A549 (cell line): ENCODE data around the gene LSM12. TPM values are rescaled to one million over a fixed set of nuclear protein-coding genes. Genes with fewer than 3 reads are reported as not detected.

Source experiments
- ATAC-seq, 2 experiments: fragments of 200-7000 bp in 1 of 2; fragments of >200 bp in 1 of 2; cut with Nextera tagmentation in 1 of 2; cut with Tn5 transposase in 1 of 2; 3 replicates each; pipeline versions ENCODE4 v1.8.0 to v1.9.1; 2018 to 2020; ENCODE audit warnings: mild to moderate bottlenecking in 1 of 2, moderate library complexity in 1 of 2
- CTCF ChIA-PET: fragments of 300-600 bp; sonication (Branson Sonifier 250); formaldehyde crosslinking; extraction: SDS; loops from one replicate; lab custom pipeline; 2021; ENCODE audit warnings: antibody characterized with exemption, inconsistent platforms; lab: Yijun Ruan, JAX
- POLR2A ChIA-PET: fragments of 350-600 bp; formaldehyde crosslinking; extraction: SDS; loops from one replicate; lab custom pipeline; 2021; ENCODE audit warnings: antibody characterized with exemption, inconsistent platforms; lab: Yijun Ruan, JAX
- DNase-seq, 2 experiments: peaks; one replicate each; pipeline versions ENCODE4 v3.0.0 to v3.0.0-alpha.2; 2011 to 2016; ENCODE audit warnings: low read depth in 1 of 2, low spot score in 1 of 2
- FAIRE-seq: peaks from 2 replicates; lab custom pipeline; 2011; peaks lifted over from hg19 to GRCh38; lab: Jason Lieb, UNC
- H3K27ac ChIP-seq, 2 experiments: fragments of >200 bp; sonication (Bioruptor Twin); formaldehyde crosslinking; 3 replicates each; pipeline ENCODE4 v1.5.1; 2016 to 2017
- H3K4me1 ChIP-seq: fragments of >200 bp; sonication (Bioruptor Twin); formaldehyde crosslinking; 3 replicates; pipeline ENCODE4 v1.6.1; 2016
- H3K4me2 ChIP-seq: fragments of >200 bp; sonication (Bioruptor Twin); formaldehyde crosslinking; 3 replicates; pipeline ENCODE4 v1.6.1; 2016
- H3K4me3 ChIP-seq: fragments of >200 bp; sonication (Bioruptor Twin); formaldehyde crosslinking; 3 replicates; pipeline ENCODE4 v1.5.1; 2016
- H3K9me3 ChIP-seq: fragments of >200 bp; sonication (Bioruptor Twin); formaldehyde crosslinking; 3 replicates; pipeline ENCODE4 v1.6.1; 2016
- BHLHE40 ChIP-seq: IDR thresholded peaks from 2 replicates; pipeline ENCODE4 v1.6.1; 2012; ENCODE audit warnings: low read depth, low read length, inconsistent platforms
- CEBPB ChIP-seq, 2 experiments: fragments of >200 bp in 1 of 2; sonication (Bioruptor Twin) in 1 of 2; formaldehyde crosslinking in 1 of 2; IDR thresholded peaks; 2 replicates each; pipeline ENCODE4 v1.6.1; 2012 to 2016
- CHD4 ChIP-seq: fragments of 200-600 bp; sonication (generic); IDR thresholded peaks from 2 replicates; pipeline ENCODE4 v1.6.1; 2016; ENCODE audit warnings: antibody characterized with exemption, mild to moderate bottlenecking, borderline replicate concordance
- EHMT2 ChIP-seq: fragments of 200-600 bp; sonication (generic); IDR thresholded peaks from 2 replicates; pipeline ENCODE4 v1.6.1; 2016; ENCODE audit warnings: antibody characterized with exemption, low read depth, mild to moderate bottlenecking, moderate library complexity
- FOSL2 ChIP-seq, 2 experiments: fragments of 450-650 bp in 1 of 2; fragments of >200 bp in 1 of 2; sonication (Bioruptor Twin) in 1 of 2; formaldehyde crosslinking; IDR thresholded peaks; 2 replicates each; pipeline versions ENCODE4 v1.5.0 to v1.6.1; 2016 to 2020; ENCODE audit warnings: mild to moderate bottlenecking in 1 of 2, moderate library complexity in 1 of 2
- HDAC2 ChIP-seq: fragments of 200-600 bp; sonication (generic); IDR thresholded peaks from 2 replicates; pipeline ENCODE4 v1.6.1; 2016
- HEYL ChIP-seq: fragments of 250-450 bp; sonication (Bioruptor Pico); IDR thresholded peaks from 2 replicates; pipeline ENCODE4 v1.8.0; 2021; ENCODE audit warnings: mild to moderate bottlenecking, moderate library complexity
- HOXB13 ChIP-seq: fragments of 250-450 bp; sonication (Bioruptor Pico); IDR thresholded peaks from 2 replicates; pipeline ENCODE4 v1.5.0; 2020; ENCODE audit warnings: low read depth, mild to moderate bottlenecking, moderate library complexity
- KDM1A ChIP-seq: fragments of 200-600 bp; sonication (generic); IDR thresholded peaks from 2 replicates; pipeline ENCODE4 v1.6.1; 2016; ENCODE audit warnings: low read depth, mild to moderate bottlenecking
- NR3C1 ChIP-seq: fragments of >200 bp; sonication (Bioruptor Twin); formaldehyde crosslinking; IDR thresholded peaks from 3 replicates; pipeline ENCODE4 v1.6.1; 2017
- POLR2A ChIP-seq: IDR thresholded peaks from 2 replicates; pipeline ENCODE4 v1.6.1; 2012; ENCODE audit warnings: mild to moderate bottlenecking, low read length
- RCOR1 ChIP-seq: fragments of 150-350 bp; IDR thresholded peaks from 2 replicates; pipeline ENCODE4 v1.6.1; 2014; ENCODE audit warnings: antibody characterized with exemption, low read length, low read depth
- RNF2 ChIP-seq: fragments of 200-600 bp; sonication (generic); IDR thresholded peaks from 2 replicates; pipeline ENCODE4 v1.6.1; 2016; ENCODE audit warnings: low read depth, mild to moderate bottlenecking, antibody characterized with exemption, moderate library complexity, borderline replicate concordance
- SMC3 ChIP-seq: fragments of >200 bp; sonication (Bioruptor Twin); formaldehyde crosslinking; IDR thresholded peaks from 3 replicates; pipeline ENCODE4 v1.6.1; 2018; ENCODE audit warnings: inconsistent platforms
- SREBF2 ChIP-seq: fragments of 450-650 bp; IDR thresholded peaks from 2 replicates; pipeline ENCODE4 v1.6.1; 2014; ENCODE audit warnings: mild to moderate bottlenecking, moderate library complexity
- TP53 ChIP-seq: fragments of 250-450 bp; sonication (Bioruptor Pico); IDR thresholded peaks from 2 replicates; pipeline ENCODE4 v1.5.0; 2021; ENCODE audit warnings: mild to moderate bottlenecking, moderate library complexity
- ZFP36 ChIP-seq: fragments of 450-650 bp; IDR thresholded peaks from 2 replicates; pipeline ENCODE4 v1.6.1; 2014; ENCODE audit warnings: borderline replicate concordance; ENCODE audit not compliant: partially characterized antibody
- WGBS: methylation state at CpG from one replicate; pipeline ENCODE4 v1.1.6; 2017; ENCODE audit errors: missing lambda C conversion rate; 5-methylcytosine and 5-hydroxymethylcytosine counted together
- polyA plus RNA-seq, 4 experiments: library from polyadenylated mRNA; depleted of rRNA in 3 of 4; stranded (reverse); fragments of >200 nt; fragmentation: RNase III in 1 of 4; extraction: RNeasy Plus Mini Kit Qiagen cat#74134 plus additional on column Dnase treatment in 1 of 4; gene quantifications; 2 replicates in 3 of 4; 3 replicates in 1 of 4; pipeline ENCODE4 v1.2.3, GENCODE V29; 2011 to 2017
- TF ChIP-seq, protein P1 (sequence below): fragments of 200-600 bp; sonication (generic); IDR thresholded peaks from 2 replicates; pipeline ENCODE4 v1.6.1; 2016; ENCODE audit warnings: antibody characterized with exemption, mild to moderate bottlenecking, moderate library complexity
- TF ChIP-seq, protein P2 (sequence below): fragments of 150-350 bp; IDR thresholded peaks from 2 replicates; pipeline ENCODE4 v1.6.1; 2014; ENCODE audit warnings: low read depth, mild to moderate bottlenecking, low read length
- TF ChIP-seq, protein P3 (sequence below): fragments of 250-450 bp; sonication (Bioruptor Pico); IDR thresholded peaks from 2 replicates; pipeline ENCODE4 v1.5.0; 2020; ENCODE audit warnings: low read depth, mild to moderate bottlenecking, moderate library complexity
- TF ChIP-seq, protein P4 (sequence below): fragments of >200 bp; sonication (Bioruptor Twin); formaldehyde crosslinking; IDR thresholded peaks from 2 replicates; pipeline ENCODE4 v1.6.1; 2016
- TF ChIP-seq, protein P5 (sequence below): fragments of >200 bp; sonication (Bioruptor Twin); formaldehyde crosslinking; IDR thresholded peaks from 3 replicates; pipeline ENCODE4 v1.5.1; 2016

Gene LSM12
- polyA plus RNA-seq, 2 of the 4 experiments (the other 2 are of a cell fraction): 43.9 to 75.0 TPM

DNA sequence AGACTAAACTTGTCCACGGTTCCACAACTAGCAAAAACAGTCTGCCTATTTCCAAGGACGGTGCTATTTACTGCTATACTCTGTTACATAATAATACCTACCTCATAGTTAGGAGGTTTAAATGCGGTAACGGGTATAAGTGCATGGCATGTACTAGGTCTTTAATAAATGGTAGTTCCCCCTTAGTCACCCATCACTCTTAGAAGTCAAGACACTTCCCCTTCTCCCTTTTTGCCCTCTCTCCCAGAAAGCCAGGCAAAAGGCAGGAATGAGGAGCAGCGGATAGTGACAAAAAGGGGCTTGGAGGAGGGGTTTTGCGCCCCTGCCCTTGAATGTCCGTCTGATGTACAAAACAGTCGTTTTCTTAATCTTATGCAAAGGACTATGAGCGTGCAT is 1.1 kb upstream of the LSM12 start:
- no peak overlapping the region for H3K4me2 ChIP-seq
- no peak overlapping the region for H3K4me3 ChIP-seq
- H3K9me3 ChIP-seq: no peaks in the 10 kb centered on the region
- no peak for FAIRE-seq
- DNase-seq: no peak
- ChIA-PET CTCF (interaction anchor here (1.1 to 2.2 kb wide), 4 partner anchors 16 to 59 kb away, joined by 3 to 8 read pairs (median 4); no protein-coding TSS in a partner anchor), POLR2A (interaction anchor here (2.5 kb wide), 1 partner anchor 56 kb away, joined by 10 read pairs; the partner anchor contains the start of gene HDAC5)
- ATAC-seq: no peak
- TF ChIP-seq RCOR1: no peak
- TF ChIP-seq NR3C1: no peak
- no peak for TF ChIP-seq CEBPB (IDR thresholded peaks at IDR 0.05)
- TF ChIP-seq ZFP36: no peak
- no peak for TF ChIP-seq CHD4
- TF ChIP-seq TP53: no peak
- TF ChIP-seq HEYL (CRISPR knock-in tag): no peak
- TF ChIP-seq, protein P1, sequence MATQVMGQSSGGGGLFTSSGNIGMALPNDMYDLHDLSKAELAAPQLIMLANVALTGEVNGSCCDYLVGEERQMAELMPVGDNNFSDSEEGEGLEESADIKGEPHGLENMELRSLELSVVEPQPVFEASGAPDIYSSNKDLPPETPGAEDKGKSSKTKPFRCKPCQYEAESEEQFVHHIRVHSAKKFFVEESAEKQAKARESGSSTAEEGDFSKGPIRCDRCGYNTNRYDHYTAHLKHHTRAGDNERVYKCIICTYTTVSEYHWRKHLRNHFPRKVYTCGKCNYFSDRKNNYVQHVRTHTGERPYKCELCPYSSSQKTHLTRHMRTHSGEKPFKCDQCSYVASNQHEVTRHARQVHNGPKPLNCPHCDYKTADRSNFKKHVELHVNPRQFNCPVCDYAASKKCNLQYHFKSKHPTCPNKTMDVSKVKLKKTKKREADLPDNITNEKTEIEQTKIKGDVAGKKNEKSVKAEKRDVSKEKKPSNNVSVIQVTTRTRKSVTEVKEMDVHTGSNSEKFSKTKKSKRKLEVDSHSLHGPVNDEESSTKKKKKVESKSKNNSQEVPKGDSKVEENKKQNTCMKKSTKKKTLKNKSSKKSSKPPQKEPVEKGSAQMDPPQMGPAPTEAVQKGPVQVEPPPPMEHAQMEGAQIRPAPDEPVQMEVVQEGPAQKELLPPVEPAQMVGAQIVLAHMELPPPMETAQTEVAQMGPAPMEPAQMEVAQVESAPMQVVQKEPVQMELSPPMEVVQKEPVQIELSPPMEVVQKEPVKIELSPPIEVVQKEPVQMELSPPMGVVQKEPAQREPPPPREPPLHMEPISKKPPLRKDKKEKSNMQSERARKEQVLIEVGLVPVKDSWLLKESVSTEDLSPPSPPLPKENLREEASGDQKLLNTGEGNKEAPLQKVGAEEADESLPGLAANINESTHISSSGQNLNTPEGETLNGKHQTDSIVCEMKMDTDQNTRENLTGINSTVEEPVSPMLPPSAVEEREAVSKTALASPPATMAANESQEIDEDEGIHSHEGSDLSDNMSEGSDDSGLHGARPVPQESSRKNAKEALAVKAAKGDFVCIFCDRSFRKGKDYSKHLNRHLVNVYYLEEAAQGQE: no peak
- H3K4me1 ChIP-seq: peaks cover 38% of the 10 kb centered on the region
- peak overlapping the region in 1 of 2 experiments; percentile 96; a peak in 4 of 6 replicates for H3K27ac ChIP-seq
- WGBS: 88% methylated on average over 9 of the region's 9 CpGs

DNA sequence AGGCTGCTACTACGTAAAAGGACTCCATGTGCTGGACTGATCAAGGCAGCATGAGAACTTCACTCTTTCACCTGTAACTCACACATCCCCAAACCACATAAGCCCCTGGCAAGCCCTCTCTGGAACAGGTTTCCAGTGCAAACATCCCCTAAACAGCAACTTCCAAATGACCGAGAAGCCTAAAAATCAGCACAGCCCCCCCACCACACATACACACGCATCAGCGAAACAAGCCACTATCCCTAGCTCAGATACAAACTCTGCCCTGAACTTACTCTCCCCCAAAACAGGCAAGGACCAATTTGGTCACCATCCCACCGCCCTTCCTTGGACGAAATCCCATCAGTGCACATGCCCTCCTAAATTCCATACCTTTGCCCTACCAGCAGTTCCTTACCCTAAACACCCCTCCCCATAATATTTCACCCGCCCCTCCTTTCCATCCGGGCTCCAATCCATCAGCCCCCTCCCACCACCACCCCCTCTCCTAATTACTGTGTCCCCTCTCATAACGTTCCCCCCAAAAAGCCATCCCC is 735 bp downstream of the LSM12 start:
- no peak for DNase-seq
- no peak for FAIRE-seq
- 3% methylated on average over 7 of the region's 9 CpGs for WGBS

DNA sequence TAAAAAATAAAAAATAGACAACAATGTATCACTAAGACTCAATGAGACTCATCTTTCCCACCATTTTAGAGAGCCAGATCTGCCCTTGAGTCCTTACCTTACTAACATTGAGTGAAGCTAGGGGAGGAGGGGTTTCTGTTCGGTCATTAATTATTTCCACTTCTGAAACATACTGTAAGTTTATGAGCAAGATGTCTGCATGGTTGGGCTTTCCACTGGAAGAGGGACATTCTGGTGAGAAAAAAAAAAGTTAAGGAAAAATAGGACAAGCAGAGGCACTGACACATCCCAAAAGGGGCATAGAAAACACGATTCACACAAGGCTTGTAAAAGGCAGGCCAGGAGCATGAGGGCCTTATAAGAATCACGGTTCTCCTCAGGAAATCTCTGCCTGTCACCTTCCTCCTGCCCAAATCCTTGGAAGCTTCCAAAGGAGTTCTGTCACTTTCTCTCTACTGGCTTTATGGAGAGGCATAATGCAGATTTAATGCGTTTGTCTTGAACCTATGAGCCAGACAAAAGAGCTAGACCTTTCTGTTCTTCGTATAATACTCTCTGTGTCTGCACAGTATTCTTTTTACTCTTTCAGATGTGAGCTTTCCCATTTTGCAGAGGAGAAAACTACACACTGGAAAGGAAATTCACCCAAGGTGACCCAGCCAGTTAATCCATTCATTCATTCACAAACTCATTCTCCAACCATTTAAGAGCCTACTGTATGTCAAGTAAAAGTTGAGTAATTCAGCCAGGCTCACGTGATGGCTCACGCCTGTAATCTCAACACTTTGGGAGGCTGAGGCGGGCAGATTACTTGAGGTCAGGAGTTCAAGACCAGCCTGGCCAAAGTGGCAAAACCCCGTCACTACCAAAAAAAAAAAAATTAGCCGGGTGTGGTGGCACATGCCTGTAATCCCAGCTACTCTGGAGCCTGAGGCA is 2.5 kb downstream of the LSM12 start:
- Histone ChIP-seq H3K27ac (no peak overlapping the region), H3K4me1 (peaks cover 23% of the 10 kb centered on the region), H3K4me3 (no peak overlapping the region), H3K4me2 (peak overlapping the region; percentile 88), H3K9me3 (no peaks in the 10 kb centered on the region)
- WGBS: 88% methylated on average over 10 of the region's 10 CpGs
- ATAC-seq (no peak), FAIRE-seq (no peak), DNase-seq (no peak)
- ChIA-PET POLR2A (no interaction called here), CTCF (interaction anchor here (1.0 to 6.5 kb wide), 7 partner anchors 9 to 60 kb away, joined by 3 to 27 read pairs (median 6); partner anchors contain the start of gene HDAC5)
- TF ChIP-seq, protein P2, sequence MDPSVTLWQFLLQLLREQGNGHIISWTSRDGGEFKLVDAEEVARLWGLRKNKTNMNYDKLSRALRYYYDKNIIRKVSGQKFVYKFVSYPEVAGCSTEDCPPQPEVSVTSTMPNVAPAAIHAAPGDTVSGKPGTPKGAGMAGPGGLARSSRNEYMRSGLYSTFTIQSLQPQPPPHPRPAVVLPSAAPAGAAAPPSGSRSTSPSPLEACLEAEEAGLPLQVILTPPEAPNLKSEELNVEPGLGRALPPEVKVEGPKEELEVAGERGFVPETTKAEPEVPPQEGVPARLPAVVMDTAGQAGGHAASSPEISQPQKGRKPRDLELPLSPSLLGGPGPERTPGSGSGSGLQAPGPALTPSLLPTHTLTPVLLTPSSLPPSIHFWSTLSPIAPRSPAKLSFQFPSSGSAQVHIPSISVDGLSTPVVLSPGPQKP: no peak
- TF ChIP-seq POLR2A: no peak
- no peak for TF ChIP-seq SREBF2
- TF ChIP-seq, protein P3, sequence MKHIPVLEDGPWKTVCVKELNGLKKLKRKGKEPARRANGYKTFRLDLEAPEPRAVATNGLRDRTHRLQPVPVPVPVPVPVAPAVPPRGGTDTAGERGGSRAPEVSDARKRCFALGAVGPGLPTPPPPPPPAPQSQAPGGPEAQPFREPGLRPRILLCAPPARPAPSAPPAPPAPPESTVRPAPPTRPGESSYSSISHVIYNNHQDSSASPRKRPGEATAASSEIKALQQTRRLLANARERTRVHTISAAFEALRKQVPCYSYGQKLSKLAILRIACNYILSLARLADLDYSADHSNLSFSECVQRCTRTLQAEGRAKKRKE (CRISPR knock-in tag): no peak
- TF ChIP-seq RNF2: no peak
- TF ChIP-seq HEYL (CRISPR knock-in tag): no peak
- TF ChIP-seq HDAC2: no peak
- TF ChIP-seq SMC3: no peak
- TF ChIP-seq TP53: no peak
- no peak for TF ChIP-seq HOXB13 (CRISPR knock-in tag)
- no peak for TF ChIP-seq BHLHE40
- TF ChIP-seq, protein P4, sequence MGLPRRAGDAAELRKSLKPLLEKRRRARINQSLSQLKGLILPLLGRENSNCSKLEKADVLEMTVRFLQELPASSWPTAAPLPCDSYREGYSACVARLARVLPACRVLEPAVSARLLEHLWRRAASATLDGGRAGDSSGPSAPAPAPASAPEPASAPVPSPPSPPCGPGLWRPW: no peak
- no peak for TF ChIP-seq KDM1A

More for the DNA sequence above, 735 bp downstream of the LSM12 start:
- peaks cover 29% of the 10 kb centered on the region for H3K4me1 ChIP-seq
- TF ChIP-seq FOSL2 (IDR thresholded peaks at IDR 0.05) (no peak), FOSL2 (CRISPR knock-in tag; IDR thresholded peaks at IDR 0.05) (no peak), HOXB13 (CRISPR knock-in tag) (no peak), EHMT2 (no peak), HDAC2 (no peak)
- TF ChIP-seq, protein P5, sequence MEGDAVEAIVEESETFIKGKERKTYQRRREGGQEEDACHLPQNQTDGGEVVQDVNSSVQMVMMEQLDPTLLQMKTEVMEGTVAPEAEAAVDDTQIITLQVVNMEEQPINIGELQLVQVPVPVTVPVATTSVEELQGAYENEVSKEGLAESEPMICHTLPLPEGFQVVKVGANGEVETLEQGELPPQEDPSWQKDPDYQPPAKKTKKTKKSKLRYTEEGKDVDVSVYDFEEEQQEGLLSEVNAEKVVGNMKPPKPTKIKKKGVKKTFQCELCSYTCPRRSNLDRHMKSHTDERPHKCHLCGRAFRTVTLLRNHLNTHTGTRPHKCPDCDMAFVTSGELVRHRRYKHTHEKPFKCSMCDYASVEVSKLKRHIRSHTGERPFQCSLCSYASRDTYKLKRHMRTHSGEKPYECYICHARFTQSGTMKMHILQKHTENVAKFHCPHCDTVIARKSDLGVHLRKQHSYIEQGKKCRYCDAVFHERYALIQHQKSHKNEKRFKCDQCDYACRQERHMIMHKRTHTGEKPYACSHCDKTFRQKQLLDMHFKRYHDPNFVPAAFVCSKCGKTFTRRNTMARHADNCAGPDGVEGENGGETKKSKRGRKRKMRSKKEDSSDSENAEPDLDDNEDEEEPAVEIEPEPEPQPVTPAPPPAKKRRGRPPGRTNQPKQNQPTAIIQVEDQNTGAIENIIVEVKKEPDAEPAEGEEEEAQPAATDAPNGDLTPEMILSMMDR: no peak
- TF ChIP-seq, all 56 proteins: peak for 0
- Histone ChIP-seq H3K9me3 (no peaks in the 10 kb centered on the region), H3K27ac (peak overlapping the region; percentile 88 to 96), H3K4me2 (peak overlapping the region; percentile 88), H3K4me3 (peak overlapping the region; percentile 88)
- ATAC-seq: no peak
- ChIA-PET POLR2A (interaction anchor here (0.6 to 2.5 kb wide), 14 partner anchors 10 to 294 kb away, joined by 3 to 10 read pairs (median 5); partner anchors contain the start of genes HDAC5 and TMUB2), CTCF (interaction anchor here (0.6 to 6.5 kb wide), 10 partner anchors 13 to 122 kb away, joined by 3 to 27 read pairs (median 3); no protein-coding TSS in a partner anchor)
